Spleen (tissue), 7 donors: ENCODE data around the gene KRT85.

Source experiments
- POLR2A ChIP-seq, 3 donors: fragments of 450-650 bp; IDR thresholded peaks; one replicate each; pipeline ENCODE4 v1.5.1; 2017; ENCODE audit warnings: antibody characterized with exemption in 3 of 3, mild to moderate bottlenecking in 1 of 3
- POLR2AphosphoS5 ChIP-seq, 3 donors: sonication (generic); formaldehyde crosslinking; IDR thresholded peaks; one replicate each; pipeline ENCODE4 v1.5.1; 2017; ENCODE audit warnings: antibody characterized with exemption in 3 of 3
- TF ChIP-seq, protein P1 (sequence below), 11 experiments: fragments of 200-600 bp in 7 of 11; fragments of 450-650 bp in 4 of 11; sonication (generic) in 4 of 11; IDR thresholded peaks in 8 of 11; conservative IDR thresholded peaks in 3 of 11; 1 replicate in 7 of 11; 2 replicates in 4 of 11; pipeline versions ENCODE4 v1.4.0 to v1.8.0; 2016 to 2021; ENCODE audit warnings: antibody characterized with exemption in 11 of 11, inconsistent platforms in 4 of 11, mild to moderate bottlenecking in 1 of 11
- donor health status: DM: no; HTN: no; CAD: no; lungs with moderate emphysema.
- donor health status: DM: no; HTN: no; CAD: no.
- donor health status: DM: no; HTN: no; CAD: no.

DNA sequence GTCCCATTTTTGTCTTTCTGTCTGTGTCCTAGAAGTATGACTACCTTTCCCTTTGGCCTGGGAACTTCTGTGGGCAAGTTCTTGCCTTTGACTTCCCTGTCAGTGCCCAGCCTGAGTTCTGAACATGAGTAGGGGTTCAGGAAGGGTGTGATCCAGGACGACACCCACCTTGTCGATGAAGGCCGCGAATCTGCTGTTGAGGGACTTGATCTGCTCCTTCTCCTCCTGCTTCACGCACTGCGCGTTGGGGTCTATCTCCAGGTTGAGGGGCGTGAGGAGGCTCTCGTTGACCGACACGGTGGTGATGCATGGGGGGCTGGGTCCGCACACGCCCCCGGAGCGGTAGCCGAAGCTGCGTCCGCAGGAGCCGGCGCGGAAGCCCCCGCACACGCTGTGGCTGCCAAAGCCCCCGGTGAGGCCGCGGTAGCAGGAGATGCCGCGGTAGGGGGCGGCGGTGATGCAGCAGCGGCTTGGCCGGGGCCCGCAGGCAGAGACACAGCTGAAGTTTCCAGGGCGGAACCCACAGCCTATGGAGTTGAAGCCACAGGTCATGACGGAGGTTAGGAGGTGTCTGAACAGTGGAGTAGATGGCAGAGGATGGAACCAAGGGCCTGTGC, 46.4 kb downstream of the KRT85 start, which contains the start of gene KRT83:
- TF ChIP-seq, protein P1, sequence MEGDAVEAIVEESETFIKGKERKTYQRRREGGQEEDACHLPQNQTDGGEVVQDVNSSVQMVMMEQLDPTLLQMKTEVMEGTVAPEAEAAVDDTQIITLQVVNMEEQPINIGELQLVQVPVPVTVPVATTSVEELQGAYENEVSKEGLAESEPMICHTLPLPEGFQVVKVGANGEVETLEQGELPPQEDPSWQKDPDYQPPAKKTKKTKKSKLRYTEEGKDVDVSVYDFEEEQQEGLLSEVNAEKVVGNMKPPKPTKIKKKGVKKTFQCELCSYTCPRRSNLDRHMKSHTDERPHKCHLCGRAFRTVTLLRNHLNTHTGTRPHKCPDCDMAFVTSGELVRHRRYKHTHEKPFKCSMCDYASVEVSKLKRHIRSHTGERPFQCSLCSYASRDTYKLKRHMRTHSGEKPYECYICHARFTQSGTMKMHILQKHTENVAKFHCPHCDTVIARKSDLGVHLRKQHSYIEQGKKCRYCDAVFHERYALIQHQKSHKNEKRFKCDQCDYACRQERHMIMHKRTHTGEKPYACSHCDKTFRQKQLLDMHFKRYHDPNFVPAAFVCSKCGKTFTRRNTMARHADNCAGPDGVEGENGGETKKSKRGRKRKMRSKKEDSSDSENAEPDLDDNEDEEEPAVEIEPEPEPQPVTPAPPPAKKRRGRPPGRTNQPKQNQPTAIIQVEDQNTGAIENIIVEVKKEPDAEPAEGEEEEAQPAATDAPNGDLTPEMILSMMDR (IDR thresholded peaks at IDR 0.05 in 8 of 11, conservative IDR thresholded peaks at IDR 0.05 in 3 of 11): no peak
- TF ChIP-seq POLR2AphosphoS5 (IDR thresholded peaks at IDR 0.05) (no peak), POLR2A (IDR thresholded peaks at IDR 0.05) (no peak)
